H9 (cell line): ENCODE data around the gene RSPRY1. TPM values are rescaled to one million over a fixed set of nuclear protein-coding genes. Genes with fewer than 3 reads are reported as not detected.

Experiments
- DNase-seq: peaks from one replicate; pipeline ENCODE4 v3.0.0-alpha.2; 2017
- H2AFZ ChIP-seq: one replicate; pipeline ENCODE4 v1.6.1; 2013; ENCODE audit warnings: mild to moderate bottlenecking, low read length, control low read depth, moderate library complexity
- H2AK5ac ChIP-seq: 2 replicates; pipeline ENCODE4 v1.6.1; 2013; ENCODE audit warnings: low read length, control low read depth, mixed read lengths; ENCODE audit not compliant: insufficient read length
- H2BK120ac ChIP-seq: one replicate; pipeline ENCODE4 v1.6.1; 2013; ENCODE audit warnings: low read depth, mild to moderate bottlenecking, low read length, control low read depth, inconsistent platforms; ENCODE audit not compliant: poor library complexity, severe bottlenecking
- H2BK12ac ChIP-seq: 2 replicates; pipeline ENCODE4 v1.6.1; 2013; ENCODE audit warnings: low read length, control low read depth, mixed read lengths, low read depth; ENCODE audit not compliant: insufficient read length
- H2BK15ac ChIP-seq: 2 replicates; pipeline ENCODE4 v1.6.1; 2013; ENCODE audit warnings: low read depth, low read length, control low read depth
- H2BK20ac ChIP-seq: one replicate; pipeline ENCODE4 v1.6.1; 2013; ENCODE audit warnings: low read depth, mild to moderate bottlenecking, low read length, control low read depth, inconsistent platforms; ENCODE audit not compliant: poor library complexity, severe bottlenecking
- H2BK5ac ChIP-seq: 2 replicates; pipeline ENCODE4 v1.6.1; 2013; ENCODE audit warnings: low read length, control low read depth, mixed read lengths; ENCODE audit not compliant: insufficient read length
- H3K14ac ChIP-seq: 2 replicates; pipeline ENCODE4 v1.6.1; 2013; ENCODE audit warnings: low read length, control low read depth; ENCODE audit not compliant: insufficient read depth
- H3K18ac ChIP-seq: 2 replicates; pipeline ENCODE4 v1.6.1; 2013; ENCODE audit warnings: low read depth, mild to moderate bottlenecking, mixed read lengths, low read length, control low read depth; ENCODE audit not compliant: insufficient read length
- H3K23ac ChIP-seq: 2 replicates; pipeline ENCODE4 v1.6.1; 2013; ENCODE audit warnings: low read length, control low read depth, mixed read lengths, low read depth; ENCODE audit not compliant: insufficient read length
- H3K23me2 ChIP-seq: 2 replicates; pipeline ENCODE4 v1.6.1; 2013; ENCODE audit warnings: low read depth, mild to moderate bottlenecking, mixed read lengths, low read length, control low read depth; ENCODE audit not compliant: insufficient read length, poor library complexity, severe bottlenecking
- H3K27ac ChIP-seq: 2 replicates; pipeline ENCODE4 v1.5.1; 2013; ENCODE audit warnings: low read length, control low read depth, mixed read lengths, low read depth; ENCODE audit not compliant: insufficient read length
- H3K27me3 ChIP-seq: 2 replicates; pipeline ENCODE4 v1.6.1; 2013; ENCODE audit warnings: low read length, control low read depth, inconsistent platforms; ENCODE audit not compliant: insufficient read depth
- H3K4ac ChIP-seq: 2 replicates; pipeline ENCODE4 v1.6.1; 2013; ENCODE audit warnings: low read depth, mild to moderate bottlenecking, control low read depth, inconsistent platforms, low read length, moderate library complexity
- H3K4me1 ChIP-seq: 2 replicates; pipeline ENCODE4 v1.6.1; 2013; ENCODE audit warnings: low read length, control low read depth, inconsistent platforms; ENCODE audit not compliant: insufficient read depth
- H3K4me2 ChIP-seq: 2 replicates; pipeline ENCODE4 v1.6.1; 2013; ENCODE audit warnings: low read length, control low read depth, mixed read lengths; ENCODE audit not compliant: insufficient read length, insufficient read depth
- H3K56ac ChIP-seq: 2 replicates; pipeline ENCODE4 v1.6.1; 2013; ENCODE audit warnings: low read depth, mild to moderate bottlenecking, mixed read lengths, low read length, control low read depth; ENCODE audit not compliant: insufficient read length
- H3K79me1 ChIP-seq: 2 replicates; pipeline ENCODE4 v1.6.1; 2013; ENCODE audit warnings: low read depth, mild to moderate bottlenecking, moderate library complexity, low read length, control low read depth, inconsistent platforms; ENCODE audit not compliant: insufficient read depth, poor library complexity, severe bottlenecking
- H3K79me2 ChIP-seq: 2 replicates; pipeline ENCODE4 v1.6.1; 2013; ENCODE audit warnings: low read length, control low read depth, inconsistent platforms; ENCODE audit not compliant: insufficient read depth
- H3K9ac ChIP-seq: 2 replicates; pipeline ENCODE4 v1.6.1; 2013; ENCODE audit warnings: low read length, control low read depth, mixed read lengths; ENCODE audit not compliant: insufficient read length; ENCODE audit errors: extremely low read depth
- H3K9me3 ChIP-seq: one replicate; pipeline ENCODE4 v1.6.1; 2013; ENCODE audit warnings: low read depth, low read length, inconsistent platforms; ENCODE audit not compliant: control insufficient read depth
- H3T11ph ChIP-seq: one replicate; pipeline ENCODE4 v1.6.1; 2013; ENCODE audit warnings: mild to moderate bottlenecking, low read length, control low read depth, inconsistent platforms
- H4K20me1 ChIP-seq: one replicate; pipeline ENCODE4 v1.6.1; 2013; ENCODE audit not compliant: control insufficient read depth, insufficient read length, insufficient read depth
- H4K5ac ChIP-seq: 2 replicates; pipeline ENCODE4 v1.6.1; 2013; ENCODE audit warnings: low read depth, mild to moderate bottlenecking, mixed read lengths, low read length, control low read depth; ENCODE audit not compliant: insufficient read length
- H4K8ac ChIP-seq: replicated peaks from 2 replicates; pipeline ENCODE4 v1.6.1; 2013; ENCODE audit warnings: low read length, control low read depth, mixed read lengths, low read depth; ENCODE audit not compliant: insufficient read length
- H4K91ac ChIP-seq: 2 replicates; pipeline ENCODE4 v1.6.1; 2013; ENCODE audit warnings: low read depth, mild to moderate bottlenecking, moderate library complexity, mixed read lengths, low read length, control low read depth; ENCODE audit not compliant: insufficient read length
- H3K27ac Mint-ChIP-seq, 3 experiments: 2 replicates in 2 of 3; 3 replicates in 1 of 3; pipeline ENCODE4 v1.8.0; 2020 to 2021; ENCODE audit warnings: mixed read lengths in 3 of 3, mild to moderate bottlenecking in 1 of 3, moderate library complexity in 1 of 3
- H3K27me3 Mint-ChIP-seq: 2 replicates; pipeline ENCODE4 v1.8.0; 2021; ENCODE audit warnings: low read depth, mild to moderate bottlenecking, moderate library complexity, mixed read lengths
- H3K36me3 Mint-ChIP-seq, 3 experiments: 2 replicates in 2 of 3; 3 replicates in 1 of 3; pipeline ENCODE4 v1.8.0; 2020 to 2021; ENCODE audit warnings: low read depth in 3 of 3, mixed read lengths in 3 of 3; ENCODE audit not compliant: insufficient read depth in 1 of 3
- H3K4me1 Mint-ChIP-seq, 2 experiments: 2 replicates each; pipeline ENCODE4 v1.8.0; 2020; ENCODE audit warnings: mixed read lengths in 2 of 2
- H3K4me3 Mint-ChIP-seq, 2 experiments: 2 replicates in 1 of 2; 3 replicates in 1 of 2; pipeline ENCODE4 v1.8.0; 2020 to 2021; ENCODE audit warnings: mild to moderate bottlenecking in 2 of 2, mixed read lengths in 2 of 2, moderate library complexity in 1 of 2
- H3K9me3 Mint-ChIP-seq, 2 experiments: 2 replicates in 1 of 2; 3 replicates in 1 of 2; pipeline ENCODE4 v1.8.0; 2020; ENCODE audit warnings: mild to moderate bottlenecking in 2 of 2, mixed read lengths in 2 of 2, moderate library complexity in 1 of 2
- CTCF ChIP-seq: fragments of 200-600 bp; sonication (generic); conservative IDR thresholded peaks from 3 replicates; pipeline ENCODE4 v1.8.0; 2021; ENCODE audit warnings: antibody characterized with exemption, mild to moderate bottlenecking
- WGBS: extraction: QIAGEN DNeasy Blood & Tissue Kit; methylation state at CpG from one replicate; pipeline ENCODE4 v1.1.7; 2013; ENCODE audit warnings: missing lambda C conversion rate, low lambda C conversion rate, mixed read lengths; ENCODE audit not compliant: insufficient read length; ENCODE audit errors: extremely low coverage; 5-methylcytosine and 5-hydroxymethylcytosine counted together
- total RNA-seq: library from RNA; stranded (reverse); gene quantifications from 2 replicates; pipeline ENCODE4 v1.2.1, GENCODE V29; 2021

Gene RSPRY1
- total RNA-seq, 1 experiment from 2014 or later = 36.1 TPM

- no peak overlapping the region for H2BK15ac ChIP-seq
- no peak overlapping the region for H3K9ac ChIP-seq
- H2BK120ac ChIP-seq = no peak overlapping the region
- no peaks in the 10 kb centered on the region for H3K9me3 Mint-ChIP-seq
- no peaks in the 10 kb centered on the region for H4K20me1 ChIP-seq
- H3K27me3 ChIP-seq = no peaks in the 10 kb centered on the region; the same call in 1 of the 2 replicates
- H4K5ac ChIP-seq = no peak overlapping the region
- no peak overlapping the region for H2BK12ac ChIP-seq
- H2AFZ ChIP-seq = no peak overlapping the region
- H3K79me2 ChIP-seq = no peaks in the 10 kb centered on the region
- H3K79me1 ChIP-seq = no peaks in the 10 kb centered on the region
- H3K4me2 ChIP-seq = no peak overlapping the region
- no peak overlapping the region for H3K23ac ChIP-seq
- H3K27ac Mint-ChIP-seq = no peak overlapping the region
- H3K4ac ChIP-seq = no peak overlapping the region
- DNase-seq = no peak
- no peak overlapping the region for H3K4me3 Mint-ChIP-seq
- no CpG with 5 or more reads among the region's 1 CpG for WGBS
- no peak overlapping the region for H3T11ph ChIP-seq
- H4K91ac ChIP-seq = no peak overlapping the region
- no peak for TF ChIP-seq CTCF
- no peak overlapping the region for H2BK20ac ChIP-seq
- H2BK5ac ChIP-seq = no peak overlapping the region
- no peaks in the 10 kb centered on the region for H3K9me3 ChIP-seq
- no peaks in the 10 kb centered on the region for H3K4me1 ChIP-seq
- H3K27me3 Mint-ChIP-seq = no peaks in the 10 kb centered on the region
- no peak overlapping the region for H3K18ac ChIP-seq
- no peaks in the 10 kb centered on the region for H3K4me1 Mint-ChIP-seq
- no peak overlapping the region for H4K8ac ChIP-seq
- no peak overlapping the region for H3K56ac ChIP-seq
- no peak overlapping the region for H3K14ac ChIP-seq
- no peak overlapping the region for H3K27ac ChIP-seq
- H2AK5ac ChIP-seq = no peak overlapping the region
- H3K36me3 Mint-ChIP-seq = peaks cover 18 to 72% (median 42%) of the 10 kb centered on the region in 3 experiments
- no peaks in the 10 kb centered on the region for H3K23me2 ChIP-seq
Observed at GRCh38 chr16:57208926-57209325, 22.8 kb downstream of the RSPRY1 start.
